LNCAP (cell line): ENCODE results near the gene INPP5B.

Experiments used
- TF ChIP-seq, protein P1 (sequence below): fragments of 450-650 bp; IDR thresholded peaks from 2 replicates; pipeline ENCODE4 v1.5.1; 2017; ENCODE audit warnings: mild to moderate bottlenecking

Gene INPP5B

GRCh38 chr1:37945743-37946702, 830 bp downstream of the INPP5B start:
- TF ChIP-seq, protein P1, sequence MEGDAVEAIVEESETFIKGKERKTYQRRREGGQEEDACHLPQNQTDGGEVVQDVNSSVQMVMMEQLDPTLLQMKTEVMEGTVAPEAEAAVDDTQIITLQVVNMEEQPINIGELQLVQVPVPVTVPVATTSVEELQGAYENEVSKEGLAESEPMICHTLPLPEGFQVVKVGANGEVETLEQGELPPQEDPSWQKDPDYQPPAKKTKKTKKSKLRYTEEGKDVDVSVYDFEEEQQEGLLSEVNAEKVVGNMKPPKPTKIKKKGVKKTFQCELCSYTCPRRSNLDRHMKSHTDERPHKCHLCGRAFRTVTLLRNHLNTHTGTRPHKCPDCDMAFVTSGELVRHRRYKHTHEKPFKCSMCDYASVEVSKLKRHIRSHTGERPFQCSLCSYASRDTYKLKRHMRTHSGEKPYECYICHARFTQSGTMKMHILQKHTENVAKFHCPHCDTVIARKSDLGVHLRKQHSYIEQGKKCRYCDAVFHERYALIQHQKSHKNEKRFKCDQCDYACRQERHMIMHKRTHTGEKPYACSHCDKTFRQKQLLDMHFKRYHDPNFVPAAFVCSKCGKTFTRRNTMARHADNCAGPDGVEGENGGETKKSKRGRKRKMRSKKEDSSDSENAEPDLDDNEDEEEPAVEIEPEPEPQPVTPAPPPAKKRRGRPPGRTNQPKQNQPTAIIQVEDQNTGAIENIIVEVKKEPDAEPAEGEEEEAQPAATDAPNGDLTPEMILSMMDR, result no peak

DNA sequence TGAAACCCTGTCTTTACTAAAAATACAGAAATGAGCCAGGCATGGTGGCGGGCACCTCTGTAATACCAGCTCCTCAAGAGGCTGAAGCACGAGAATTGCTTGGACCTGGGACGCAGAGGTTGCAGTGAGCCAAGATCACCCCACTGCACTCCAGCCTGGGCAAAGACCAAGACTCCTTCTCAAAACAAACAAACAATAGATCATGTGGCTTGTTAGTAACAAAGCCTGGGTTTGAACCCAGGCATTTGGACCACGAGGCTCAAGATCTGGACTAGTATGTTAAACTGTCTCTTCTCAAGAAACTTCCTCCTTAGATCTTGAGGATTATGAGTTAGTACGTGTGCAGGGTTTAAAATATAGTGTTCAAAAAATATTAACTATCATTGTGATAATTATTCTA, 1.6 kb downstream of the INPP5B start:
- TF ChIP-seq, protein P1, result no peak

GRCh38 chr1:37944816-37945215, 2.0 kb downstream of the INPP5B start:
- TF ChIP-seq, protein P1, result no peak

GRCh38 chr1:37944086-37944763, 2.6 kb downstream of the INPP5B start:
- TF ChIP-seq, protein P1, result no peak

GRCh38 chr1:37940299-37940947, 6.4 kb downstream of the INPP5B start:
- TF ChIP-seq, protein P1, result no peak

- TF ChIP-seq, protein P1, result no peak
Measured at GRCh38 chr1:37932759-37933158, 14.1 kb downstream of the INPP5B start.

DNA sequence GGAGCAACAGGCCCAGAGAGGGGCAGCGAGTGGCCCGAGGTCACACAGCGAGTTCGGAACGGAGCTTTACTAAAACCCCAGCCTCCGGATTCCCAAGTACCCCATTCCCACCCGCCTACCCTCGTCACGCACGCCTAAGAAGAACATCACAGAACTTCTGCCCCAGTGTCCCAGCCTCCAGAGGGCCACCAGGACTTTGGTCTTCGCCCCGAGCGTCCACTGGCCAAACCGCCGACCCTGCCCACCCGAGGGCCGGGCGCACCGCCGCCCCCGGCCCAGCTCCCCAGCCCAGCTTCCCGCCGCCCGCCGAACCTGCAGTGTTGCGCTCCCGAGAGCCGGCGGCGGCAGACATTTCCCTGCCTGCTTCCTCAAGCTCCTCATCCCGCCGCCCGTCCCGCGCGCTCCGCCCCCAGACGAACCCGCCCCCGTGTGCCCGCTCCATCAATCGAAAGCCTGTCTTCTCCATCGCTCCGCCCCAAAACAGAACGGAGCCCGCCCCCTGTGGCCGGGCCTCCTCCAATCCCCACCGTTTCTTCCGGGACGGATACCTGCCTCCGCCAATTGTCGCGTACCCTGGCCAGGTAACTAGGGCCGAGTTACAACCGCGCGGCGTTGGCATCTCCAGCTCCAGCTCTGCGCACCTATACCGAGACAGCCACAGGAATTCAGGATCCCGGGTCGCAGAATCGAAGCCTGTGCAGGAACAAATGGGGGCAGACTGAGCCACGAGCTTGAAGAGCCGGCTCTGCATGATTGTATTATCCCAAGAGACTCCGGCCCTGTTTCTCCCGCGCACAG, 15.3 kb downstream of the INPP5B start:
- TF ChIP-seq, protein P1, result no peak
